Left ventricle myocardium inferior (tissue), 1 donor: Measurements from ENCODE around the gene AGPAT3. TPM values are rescaled to one million over a fixed set of nuclear protein-coding genes. Genes with fewer than 3 reads are reported as not detected.

Source experiments
- DNase-seq: peaks from one replicate; pipeline ENCODE4 v3.0.0-alpha.2; 2020
- H3K27ac ChIP-seq: fragments of 200-600 bp; replicated peaks from 2 replicates; pipeline ENCODE4 v1.8.0; 2021
- H3K27me3 ChIP-seq: fragments of 200-600 bp; 2 replicates; pipeline ENCODE4 v1.8.0; 2021; ENCODE audit warnings: low read depth
- H3K36me3 ChIP-seq: fragments of 200-600 bp; 2 replicates; pipeline ENCODE4 v1.8.0; 2021
- H3K4me1 ChIP-seq: fragments of 200-600 bp; 2 replicates; pipeline ENCODE4 v1.8.0; 2021
- H3K4me3 ChIP-seq: fragments of 200-600 bp; 2 replicates; pipeline ENCODE4 v1.8.0; 2021; ENCODE audit warnings: mild to moderate bottlenecking, moderate library complexity
- H3K9me3 ChIP-seq: fragments of 200-600 bp; replicated peaks from 2 replicates; pipeline ENCODE4 v1.8.0; 2021
- CTCF ChIP-seq: fragments of 200-600 bp; IDR thresholded peaks from 2 replicates; pipeline ENCODE4 v1.8.0; 2021; ENCODE audit warnings: antibody characterized with exemption, mild to moderate bottlenecking, borderline replicate concordance
- intact Hi-C: fragments of 100-400 bp; cut with micrococcal nuclease; formaldehyde crosslinking; loops from one replicate; pipeline ENCODE4 v1.11.0; 2022
- total RNA-seq: library from RNA; stranded (reverse); fragmentation: NEBNext Ultra II Directional; extraction: Animal tissue kit (Norgen Biotek cat#: 25700); gene quantifications from one replicate; pipeline ENCODE4 v1.2.1, GENCODE V29; 2021
- donor health status: DM: no; HTN: yes; CAD: no; lungs with severe emphysema.

The AGPAT3 gene
- total RNA-seq, 1 donor from 2014 or later = 79.6 TPM

GRCh38 chr21:43957128-43957571, 92.1 kb downstream of the AGPAT3 start:
- H3K9me3 ChIP-seq = no peaks in the 10 kb centered on the region
- no peak overlapping the region for H3K4me3 ChIP-seq
- intact Hi-C loops = no loop called here
- TF ChIP-seq CTCF = no peak
- H3K36me3 ChIP-seq = peaks cover 19% of the 10 kb centered on the region
- no peak overlapping the region for H3K27ac ChIP-seq
- no peak for DNase-seq
- H3K4me1 ChIP-seq = peaks cover 58% of the 10 kb centered on the region
- no peaks in the 10 kb centered on the region for H3K27me3 ChIP-seq

DNA sequence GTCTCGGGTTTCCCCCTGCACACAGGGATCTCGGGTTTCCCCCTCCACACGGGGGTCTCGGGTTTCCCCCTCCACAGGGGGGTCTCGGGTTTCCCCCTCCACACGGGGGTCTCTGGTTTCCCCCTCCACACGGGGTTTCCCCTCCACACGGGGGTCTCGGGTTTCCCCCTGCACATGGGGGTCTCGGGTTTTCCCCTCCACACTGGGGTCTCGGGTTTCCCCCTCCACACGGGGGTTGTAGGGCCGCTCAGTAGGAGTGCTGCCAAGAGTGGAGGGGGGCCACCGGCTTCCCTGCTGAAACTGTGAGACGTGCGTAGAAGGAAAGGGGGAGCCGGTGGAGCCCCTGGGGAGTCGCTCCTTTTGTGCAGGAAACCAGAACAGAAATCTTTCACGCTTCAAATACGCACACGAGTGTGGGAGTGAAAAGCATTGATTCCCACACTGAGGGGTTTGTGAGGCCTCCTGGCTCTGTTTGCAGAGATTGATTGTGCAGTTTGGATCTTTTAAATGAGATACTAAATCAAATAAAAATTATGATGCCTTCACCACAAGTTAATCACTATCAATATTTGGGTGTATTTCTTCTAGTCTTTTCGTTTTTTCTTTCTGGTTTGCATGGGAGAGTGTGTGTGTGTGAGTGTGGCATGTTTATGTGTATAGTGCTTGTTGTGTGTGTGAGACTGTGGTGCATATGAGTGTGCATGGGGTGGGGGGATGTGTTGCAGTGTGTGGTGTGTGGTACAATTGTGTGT, 92.8 kb downstream of the AGPAT3 start:
- Histone ChIP-seq H3K4me3 (no peak overlapping the region), H3K27me3 (no peaks in the 10 kb centered on the region), H3K9me3 (no peaks in the 10 kb centered on the region), H3K36me3 (peaks cover 23% of the 10 kb centered on the region), H3K4me1 (peaks cover 54% of the 10 kb centered on the region), H3K27ac (no peak overlapping the region)
- intact Hi-C loops = no loop called here
- TF ChIP-seq CTCF = no peak
- no peak for DNase-seq

DNA sequence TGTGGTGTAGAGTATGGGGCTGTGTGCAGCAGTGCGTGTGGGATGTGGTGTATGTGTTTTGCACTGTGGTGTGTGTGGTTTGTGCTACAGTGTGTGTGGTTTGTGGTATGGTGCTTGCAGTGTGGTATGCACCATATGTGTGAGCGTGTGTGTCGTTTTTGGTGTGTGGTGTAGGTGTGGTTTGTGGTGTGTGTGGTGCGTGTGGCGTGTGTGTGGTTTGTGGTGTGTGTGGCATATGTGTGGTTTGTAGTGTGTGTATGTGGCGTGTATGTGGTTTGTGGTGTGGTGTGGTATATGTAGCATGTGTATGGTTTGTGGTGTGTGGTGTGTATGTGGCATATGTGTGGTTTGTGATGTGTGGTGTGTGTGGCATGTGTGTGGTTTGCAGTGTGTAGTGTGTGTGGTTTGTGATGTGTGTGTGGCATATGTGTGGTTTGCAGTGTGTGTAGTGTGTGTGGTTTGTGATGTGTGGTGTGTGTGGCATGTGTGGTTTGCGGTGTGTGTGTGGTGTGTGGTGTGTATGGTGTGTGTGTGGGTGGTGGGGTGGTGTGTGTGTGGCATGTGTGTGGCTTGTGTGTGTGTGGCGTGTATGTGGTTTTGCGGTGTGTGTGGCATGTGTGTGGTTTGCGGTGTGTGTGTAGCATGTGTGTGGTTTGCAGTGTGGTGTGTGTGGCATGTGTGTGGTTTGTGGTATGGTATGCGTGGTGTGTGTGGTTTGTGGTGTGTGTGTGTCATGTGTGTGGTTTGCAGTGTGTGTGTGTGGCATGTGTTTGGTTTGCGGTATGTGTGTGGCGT, 93.5 kb downstream of the AGPAT3 start:
- no peak for TF ChIP-seq CTCF

GRCh38 chr21:43959231-43960116, 94.5 kb downstream of the AGPAT3 start:
- no peak for TF ChIP-seq CTCF
- no peaks in the 10 kb centered on the region for H3K9me3 ChIP-seq
- H3K27ac ChIP-seq = no peak overlapping the region
- intact Hi-C loops = no loop called here
- DNase-seq = no peak
- H3K4me3 ChIP-seq = no peak overlapping the region
- H3K4me1 ChIP-seq = peaks cover 37% of the 10 kb centered on the region
- peaks cover 23% of the 10 kb centered on the region for H3K36me3 ChIP-seq
- H3K27me3 ChIP-seq = no peaks in the 10 kb centered on the region

More for the DNA sequence above, 93.5 kb downstream of the AGPAT3 start:
- intact Hi-C loops = no loop called here
- Histone ChIP-seq H3K4me3 (no peak overlapping the region), H3K27me3 (no peaks in the 10 kb centered on the region), H3K36me3 (peaks cover 23% of the 10 kb centered on the region), H3K9me3 (no peaks in the 10 kb centered on the region), H3K4me1 (peaks cover 46% of the 10 kb centered on the region), H3K27ac (no peak overlapping the region)
- no peak for DNase-seq

DNA sequence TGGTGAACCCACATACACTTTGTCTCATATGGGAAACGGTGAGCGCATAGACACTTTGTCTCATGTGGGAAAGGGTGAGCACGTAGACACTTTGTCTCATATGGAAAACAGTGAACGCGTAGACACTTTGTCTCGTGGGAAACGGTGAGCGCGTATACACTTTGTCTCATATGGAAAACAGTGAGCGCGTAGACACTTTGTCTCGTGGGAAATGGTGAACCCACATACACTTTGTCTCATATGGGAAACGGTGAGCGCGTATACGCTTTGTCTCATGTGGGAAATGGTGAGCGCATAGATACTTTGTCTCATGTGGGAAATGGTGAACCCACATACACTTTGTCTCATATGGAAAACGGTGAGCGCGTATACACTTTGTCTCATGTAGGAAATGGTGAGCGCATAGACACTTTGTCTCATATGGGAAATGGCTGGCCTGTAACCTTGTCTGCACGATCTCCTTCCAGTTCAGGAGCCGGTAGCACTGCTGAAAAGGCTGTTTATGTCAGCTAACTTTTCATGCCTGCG, 96.4 kb downstream of the AGPAT3 start:
- H3K9me3 ChIP-seq = no peaks in the 10 kb centered on the region
- no peak for DNase-seq
- no peak overlapping the region for H3K4me3 ChIP-seq
- no peak for TF ChIP-seq CTCF
- peaks cover 23% of the 10 kb centered on the region for H3K4me1 ChIP-seq
- peaks cover 23% of the 10 kb centered on the region for H3K36me3 ChIP-seq
- intact Hi-C loops = no loop called here
- H3K27me3 ChIP-seq = no peaks in the 10 kb centered on the region
- no peak overlapping the region for H3K27ac ChIP-seq
